Measurements from ENCODE around the gene MYH6. TPM values are rescaled to one million over a fixed set of nuclear protein-coding genes. Genes with fewer than 3 reads are reported as not detected.

MYH6 gene
- total and polyA plus RNA-seq, 2 of the 13 experiments (the other 11 are each of a cell fraction or from before 2014, with no cell fraction given): 0.01 TPM; not detected in 1

DNA sequence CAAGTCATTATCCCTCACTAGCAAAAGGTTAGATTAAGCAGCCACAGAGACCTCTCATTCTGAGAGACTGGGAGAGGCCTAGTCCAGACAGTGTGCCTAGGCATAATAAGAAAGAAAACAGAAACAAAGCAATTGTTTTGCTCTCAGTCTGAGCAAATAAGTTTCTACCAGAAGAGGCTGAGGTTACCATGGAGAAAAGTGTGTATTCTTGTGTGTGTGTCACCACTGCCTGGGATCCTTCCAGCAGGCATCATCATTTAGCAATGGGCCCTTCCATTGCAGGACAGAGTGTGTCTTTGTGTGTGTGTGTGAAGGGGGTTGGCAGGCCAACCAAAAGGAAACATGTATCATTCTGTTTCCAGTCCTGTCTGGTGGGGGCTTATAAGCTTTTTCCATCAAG is 46.8 kb downstream of the MYH6 start:
- ATAC-seq (no peak), FAIRE-seq (no peak), DNase-seq (ENCODE audit: low spot score) (no peak)
- ChIA-PET CTCF (ENCODE audit: low intra/inter-chr PET ratio, low total read pairs) (interaction anchor here (1.8 to 1.9 kb wide), 2 partner anchors 33 to 96 kb away, joined by 7 to 8 read pairs; no protein-coding TSS in a partner anchor), POLR2A (no interaction called here)
- Histone ChIP-seq H3K4me1 (ENCODE audit: insufficient read depth, low read length) (peaks cover 30% of the 10 kb centered on the region), H3K9me3 (ENCODE audit: low read length) (no peaks in the 10 kb centered on the region), H3K4me3 (replicated peaks in 1 of 3; ENCODE audit: insufficient read depth in 1 of 3, low read depth in 2 of 3, low read length in 3 of 3) (no peak overlapping the region), H2AFZ (ENCODE audit: low read length) (no peak overlapping the region), H3K79me2 (ENCODE audit: insufficient read depth, low read length) (no peaks in the 10 kb centered on the region), H3K9ac (ENCODE audit: insufficient read depth, low read depth, low read length) (no peak overlapping the region), H4K20me1 (ENCODE audit: insufficient read depth, low read length) (no peaks in the 10 kb centered on the region), H3K27ac (ENCODE audit: extremely low read length, insufficient read depth, low read length) (no peak overlapping the region), H3K4me2 (ENCODE audit: low read depth, low read length) (no peak overlapping the region), H3K27me3 (ENCODE audit: control insufficient read depth in 1 of 2, insufficient read depth in 2 of 2, low read length in 2 of 2) (peaks cover 51 to 92% of the 10 kb centered on the region in 2 experiments), H3K36me3 (replicated peaks in 1 of 2; ENCODE audit: control insufficient read depth in 1 of 2, insufficient read depth in 2 of 2, low read length in 2 of 2) (no peaks in the 10 kb centered on the region)
- intact Hi-C loops (cut with micrococcal nuclease; ENCODE audit: unreplicated experiment): loop anchor here (2.0 kb wide), 1 partner anchor 33 kb away; no protein-coding TSS in a partner anchor
- BruUV-seq (replicated peaks): no TSS peak
- in situ Hi-C loops (cut with HindIII; ENCODE audit: extremely low pct_ligation_motif_present, low pct_unique_long_range_greater_than_20kb): no loop called here
- no peak for TF ChIP-seq PHB2 (IDR thresholded peaks at IDR 0.05; ENCODE audit: partially characterized antibody)
- TF ChIP-seq SMC3 (IDR thresholded peaks at IDR 0.05; ENCODE audit: low read length): peak; percentile 7; the same call in 1 of the 2 replicates

DNA sequence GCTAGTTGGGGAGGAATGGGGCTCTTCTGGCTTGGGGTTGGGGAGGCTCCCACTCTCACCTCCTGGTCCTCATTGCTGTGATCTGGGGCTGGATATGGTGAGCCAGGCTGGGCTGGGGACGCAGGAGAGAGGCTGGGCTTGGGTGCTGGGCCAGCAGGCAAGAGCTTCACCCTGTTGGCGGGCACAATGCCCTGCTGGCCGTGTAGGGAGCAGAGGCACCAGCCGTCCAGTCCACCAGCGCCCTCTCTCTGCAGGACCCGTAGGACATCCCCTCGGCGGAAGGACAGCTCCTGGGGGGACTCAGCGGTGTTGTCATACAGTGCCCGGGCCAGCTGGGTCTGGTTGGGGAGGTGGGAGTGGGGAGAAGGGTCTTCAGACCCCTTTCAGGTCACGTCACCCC is 47.6 kb downstream of the MYH6 start:
- Histone ChIP-seq H2AFZ (ENCODE audit: low read length) (no peak overlapping the region), H3K4me2 (ENCODE audit: low read depth, low read length) (no peak overlapping the region), H3K4me3 (replicated peaks in 1 of 3; ENCODE audit: insufficient read depth in 1 of 3, low read depth in 2 of 3, low read length in 3 of 3) (no peak overlapping the region), H4K20me1 (ENCODE audit: insufficient read depth, low read length) (no peaks in the 10 kb centered on the region), H3K36me3 (replicated peaks in 1 of 2; ENCODE audit: control insufficient read depth in 1 of 2, insufficient read depth in 2 of 2, low read length in 2 of 2) (no peaks in the 10 kb centered on the region), H3K27me3 (ENCODE audit: control insufficient read depth in 1 of 2, insufficient read depth in 2 of 2, low read length in 2 of 2) (peaks cover 50 to 93% of the 10 kb centered on the region in 2 experiments), H3K9me3 (ENCODE audit: low read length) (no peaks in the 10 kb centered on the region), H3K4me1 (ENCODE audit: insufficient read depth, low read length) (peaks cover 30% of the 10 kb centered on the region), H3K9ac (ENCODE audit: insufficient read depth, low read depth, low read length) (no peak overlapping the region), H3K27ac (ENCODE audit: extremely low read length, insufficient read depth, low read length) (no peak overlapping the region), H3K79me2 (ENCODE audit: insufficient read depth, low read length) (no peaks in the 10 kb centered on the region)
- ChIA-PET POLR2A (interaction anchor here (0.6 to 1.6 kb wide), 3 partner anchors 20 to 39 kb away, joined by 3 to 11 read pairs (median 3); partner anchors contain the start of gene PABPN1), CTCF (ENCODE audit: low intra/inter-chr PET ratio, low total read pairs) (interaction anchor here (1.7 to 1.8 kb wide), 2 partner anchors 33 to 95 kb away, joined by 5 to 7 read pairs; no protein-coding TSS in a partner anchor)
- DNase-seq (ENCODE audit: low spot score): peak; percentile 54
- no peak for FAIRE-seq
- no TSS peak for BruUV-seq (replicated peaks)
- intact Hi-C loops (cut with micrococcal nuclease; ENCODE audit: unreplicated experiment): loop anchor here (2.0 kb wide), 1 partner anchor 32 kb away; no protein-coding TSS in a partner anchor
- WGBS (ENCODE audit: low lambda C conversion rate): 15% methylated on average over 11 of the region's 11 CpGs
- in situ Hi-C loops (cut with HindIII; ENCODE audit: extremely low pct_ligation_motif_present, low pct_unique_long_range_greater_than_20kb): no loop called here
- peak; percentile 70 for ATAC-seq
- TF ChIP-seq ZNF343 (CRISPR knock-in tag; IDR thresholded peaks at IDR 0.05): no peak
- no peak for TF ChIP-seq MTF1 (CRISPR knock-in tag; IDR thresholded peaks at IDR 0.05)
- TF ChIP-seq SIN3A (IDR thresholded peaks at IDR 0.05; ENCODE audit: borderline replicate concordance, low read depth, low read length): no peak
- no peak for TF ChIP-seq ZBTB20 (CRISPR knock-in tag; IDR thresholded peaks at IDR 0.05; ENCODE audit: borderline replicate concordance, low read depth)
- no peak for TF ChIP-seq ONECUT2 (CRISPR knock-in tag; IDR thresholded peaks at IDR 0.05)
- TF ChIP-seq EP300 (IDR thresholded peaks at IDR 0.05; ENCODE audit: low read depth in 2 of 2, low read length in 2 of 2): no peak
- no peak for TF ChIP-seq EP300 (CRISPR knock-in tag; IDR thresholded peaks at IDR 0.05; ENCODE audit: borderline replicate concordance)
- no peak for TF ChIP-seq CCAR2 (optimal IDR thresholded peaks at IDR 0.05; ENCODE audit: low read depth, low read length)
- TF ChIP-seq MED1 (CRISPR knock-in tag; IDR thresholded peaks at IDR 0.05): no peak
- TF ChIP-seq, protein P1, sequence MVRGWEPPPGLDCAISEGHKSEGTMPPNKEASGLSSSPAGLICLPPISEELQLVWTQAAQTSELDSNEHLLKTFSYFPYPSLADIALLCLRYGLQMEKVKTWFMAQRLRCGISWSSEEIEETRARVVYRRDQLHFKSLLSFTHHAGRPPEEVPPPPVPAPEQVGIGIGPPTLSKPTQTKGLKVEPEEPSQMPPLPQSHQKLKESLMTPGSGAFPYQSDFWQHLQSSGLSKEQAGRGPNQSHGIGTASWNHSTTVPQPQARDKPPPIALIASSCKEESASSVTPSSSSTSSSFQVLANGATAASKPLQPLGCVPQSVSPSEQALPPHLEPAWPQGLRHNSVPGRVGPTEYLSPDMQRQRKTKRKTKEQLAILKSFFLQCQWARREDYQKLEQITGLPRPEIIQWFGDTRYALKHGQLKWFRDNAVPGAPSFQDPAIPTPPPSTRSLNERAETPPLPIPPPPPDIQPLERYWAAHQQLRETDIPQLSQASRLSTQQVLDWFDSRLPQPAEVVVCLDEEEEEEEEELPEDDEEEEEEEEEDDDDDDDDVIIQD (CRISPR knock-in tag; IDR thresholded peaks at IDR 0.05; ENCODE audit: low read depth): no peak
- no peak for TF ChIP-seq AKAP8 (CRISPR knock-in tag; IDR thresholded peaks at IDR 0.05)
- TF ChIP-seq JUNB (CRISPR knock-in tag; IDR thresholded peaks at IDR 0.05; ENCODE audit: borderline replicate concordance): no peak
- TF ChIP-seq AGO1 (IDR thresholded peaks at IDR 0.05; ENCODE audit: low read depth, low read length, poor library complexity, severe bottlenecking): no peak
- TF ChIP-seq, protein P2, sequence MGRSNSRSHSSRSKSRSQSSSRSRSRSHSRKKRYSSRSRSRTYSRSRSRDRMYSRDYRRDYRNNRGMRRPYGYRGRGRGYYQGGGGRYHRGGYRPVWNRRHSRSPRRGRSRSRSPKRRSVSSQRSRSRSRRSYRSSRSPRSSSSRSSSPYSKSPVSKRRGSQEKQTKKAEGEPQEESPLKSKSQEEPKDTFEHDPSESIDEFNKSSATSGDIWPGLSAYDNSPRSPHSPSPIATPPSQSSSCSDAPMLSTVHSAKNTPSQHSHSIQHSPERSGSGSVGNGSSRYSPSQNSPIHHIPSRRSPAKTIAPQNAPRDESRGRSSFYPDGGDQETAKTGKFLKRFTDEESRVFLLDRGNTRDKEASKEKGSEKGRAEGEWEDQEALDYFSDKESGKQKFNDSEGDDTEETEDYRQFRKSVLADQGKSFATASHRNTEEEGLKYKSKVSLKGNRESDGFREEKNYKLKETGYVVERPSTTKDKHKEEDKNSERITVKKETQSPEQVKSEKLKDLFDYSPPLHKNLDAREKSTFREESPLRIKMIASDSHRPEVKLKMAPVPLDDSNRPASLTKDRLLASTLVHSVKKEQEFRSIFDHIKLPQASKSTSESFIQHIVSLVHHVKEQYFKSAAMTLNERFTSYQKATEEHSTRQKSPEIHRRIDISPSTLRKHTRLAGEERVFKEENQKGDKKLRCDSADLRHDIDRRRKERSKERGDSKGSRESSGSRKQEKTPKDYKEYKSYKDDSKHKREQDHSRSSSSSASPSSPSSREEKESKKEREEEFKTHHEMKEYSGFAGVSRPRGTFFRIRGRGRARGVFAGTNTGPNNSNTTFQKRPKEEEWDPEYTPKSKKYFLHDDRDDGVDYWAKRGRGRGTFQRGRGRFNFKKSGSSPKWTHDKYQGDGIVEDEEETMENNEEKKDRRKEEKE (IDR thresholded peaks at IDR 0.05): no peak
